ENCODE measurements around the gene CNTNAP1. TPM values are rescaled to one million over a fixed set of nuclear protein-coding genes. Genes with fewer than 3 reads are reported as not detected.
"Not testable (repeated sequence)": the region's sequence is repeated elsewhere in the genome, so short reads cannot be mapped to it uniquely, and the experiment has no call there.

The CNTNAP1 gene
- total RNA-seq, 1 donor from 2014 or later, result 10.5 TPM

- peaks cover 0 to 11% of the 10 kb centered on the region in 2 donors for H3K4me1 ChIP-seq
- intact Hi-C loops (cut with DNase I), result no loop called here
- no peak for DNase-seq (ENCODE audit: low spot score in 2 of 2)
- no peak overlapping the region for H3K4me3 ChIP-seq
- no peaks in the 10 kb centered on the region for H3K36me3 ChIP-seq
- H3K27ac ChIP-seq, result no peak overlapping the region
- H3K9me3 ChIP-seq, result no peaks in the 10 kb centered on the region
- H3K27me3 ChIP-seq, result no peaks in the 10 kb centered on the region
- TF ChIP-seq CTCF (IDR thresholded peaks at IDR 0.05), result no peak
These were observed 58.4 kb downstream of the CNTNAP1 start for GRCh38 chr17:42740699-42741098.

GRCh38 chr17:42742916-42743315, 60.6 kb downstream of the CNTNAP1 start:
- H3K4me1 ChIP-seq, result peaks cover 0 to 11% of the 10 kb centered on the region in 2 donors
- H3K27me3 ChIP-seq; H3K9me3 ChIP-seq; intact Hi-C loops (cut with DNase I); H3K4me3 ChIP-seq; H3K36me3 ChIP-seq; DNase-seq (ENCODE audit: low spot score in 2 of 2): not testable (repeated sequence)
- H3K27ac ChIP-seq, result peak overlapping the region in 1 of 2 donors; percentile 95

- no peaks in the 10 kb centered on the region for H3K9me3 ChIP-seq
- H3K27ac ChIP-seq, result peak overlapping the region; percentile 93 to 95
- peak overlapping the region; percentile 89 to 98 for H3K4me3 ChIP-seq
- no peak for TF ChIP-seq CTCF (IDR thresholded peaks at IDR 0.05)
- intact Hi-C loops (cut with DNase I), result loop anchor here (2.0 kb wide), 1 partner anchor 19 kb away; no protein-coding TSS in a partner anchor
- no peaks in the 10 kb centered on the region for H3K27me3 ChIP-seq
- peaks cover 0 to 11% of the 10 kb centered on the region in 2 donors for H3K4me1 ChIP-seq
- no peak for DNase-seq (ENCODE audit: low spot score in 2 of 2)
- no peaks in the 10 kb centered on the region for H3K36me3 ChIP-seq
These were observed 61.4 kb downstream of the CNTNAP1 start for GRCh38 chr17:42743595-42744282.

- Histone ChIP-seq H3K27ac (peak overlapping the region; percentile 93 to 95), H3K4me1 (peaks cover 0 to 11% of the 10 kb centered on the region in 2 donors), H3K4me3 (peak overlapping the region; percentile 89 to 98), H3K9me3 (no peaks in the 10 kb centered on the region), H3K27me3 (no peaks in the 10 kb centered on the region), H3K36me3 (no peaks in the 10 kb centered on the region)
- intact Hi-C loops (cut with DNase I), result loop anchor here (2.0 kb wide), 1 partner anchor 18 kb away; no protein-coding TSS in a partner anchor
- TF ChIP-seq CTCF (IDR thresholded peaks at IDR 0.05), result no peak
- peak; percentile 41 to 81 for DNase-seq (ENCODE audit: low spot score in 2 of 2)
These were observed 62.0 kb downstream of the CNTNAP1 start for GRCh38 chr17:42744283-42744805.

GRCh38 chr17:42744806-42745617, 62.7 kb downstream of the CNTNAP1 start, which contains the start of gene EZH1:
TSS of gene EZH1 (minus strand) at chr17:42745040. CDS start at chr17:42728941, 16,099 bp downstream.
- no peaks in the 10 kb centered on the region for H3K9me3 ChIP-seq
- peak; percentile 61 to 93 for DNase-seq (ENCODE audit: low spot score in 2 of 2)
- H3K4me1 ChIP-seq, result peaks cover 0 to 11% of the 10 kb centered on the region in 2 donors
- H3K36me3 ChIP-seq, result no peaks in the 10 kb centered on the region
- H3K4me3 ChIP-seq, result peak within 1 kb of the TSS; percentile 89 to 98
- peak within 1 kb of the TSS; percentile 93 to 95 for H3K27ac ChIP-seq
- no peaks in the 10 kb centered on the region for H3K27me3 ChIP-seq
- TF ChIP-seq CTCF (IDR thresholded peaks at IDR 0.05), result peak in 1 of 3 experiments; percentile 16
- intact Hi-C loops (cut with DNase I), result loop anchor here (2.0 kb wide), 1 partner anchor 18 kb away; no protein-coding TSS in a partner anchor
